ENCODE results near the gene RFC3.

DNA sequence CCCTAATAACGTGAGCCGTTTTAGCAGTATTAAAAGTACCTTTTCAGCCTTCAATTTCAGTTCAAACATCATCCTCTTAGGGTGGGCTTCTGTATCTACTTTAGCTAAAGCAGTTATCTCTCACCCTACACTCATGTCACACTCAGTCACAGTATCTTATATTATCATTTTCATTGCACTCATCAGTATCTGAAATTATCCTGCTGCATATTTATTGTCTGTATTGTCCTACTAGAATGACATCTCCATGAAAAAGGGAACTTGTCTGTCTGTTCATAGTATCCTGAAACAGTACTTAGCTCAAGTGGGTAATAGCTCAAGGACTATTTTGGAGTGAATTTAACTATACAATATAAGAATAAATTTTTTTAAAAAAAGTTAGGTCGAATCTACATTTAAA, 19.9 kb upstream of the RFC3 start:
- TF ChIP-seq POLR2AphosphoS5 (IDR thresholded peaks at IDR 0.05; ENCODE audit: low read depth, low read length) = no peak
- TF ChIP-seq, protein P1, sequence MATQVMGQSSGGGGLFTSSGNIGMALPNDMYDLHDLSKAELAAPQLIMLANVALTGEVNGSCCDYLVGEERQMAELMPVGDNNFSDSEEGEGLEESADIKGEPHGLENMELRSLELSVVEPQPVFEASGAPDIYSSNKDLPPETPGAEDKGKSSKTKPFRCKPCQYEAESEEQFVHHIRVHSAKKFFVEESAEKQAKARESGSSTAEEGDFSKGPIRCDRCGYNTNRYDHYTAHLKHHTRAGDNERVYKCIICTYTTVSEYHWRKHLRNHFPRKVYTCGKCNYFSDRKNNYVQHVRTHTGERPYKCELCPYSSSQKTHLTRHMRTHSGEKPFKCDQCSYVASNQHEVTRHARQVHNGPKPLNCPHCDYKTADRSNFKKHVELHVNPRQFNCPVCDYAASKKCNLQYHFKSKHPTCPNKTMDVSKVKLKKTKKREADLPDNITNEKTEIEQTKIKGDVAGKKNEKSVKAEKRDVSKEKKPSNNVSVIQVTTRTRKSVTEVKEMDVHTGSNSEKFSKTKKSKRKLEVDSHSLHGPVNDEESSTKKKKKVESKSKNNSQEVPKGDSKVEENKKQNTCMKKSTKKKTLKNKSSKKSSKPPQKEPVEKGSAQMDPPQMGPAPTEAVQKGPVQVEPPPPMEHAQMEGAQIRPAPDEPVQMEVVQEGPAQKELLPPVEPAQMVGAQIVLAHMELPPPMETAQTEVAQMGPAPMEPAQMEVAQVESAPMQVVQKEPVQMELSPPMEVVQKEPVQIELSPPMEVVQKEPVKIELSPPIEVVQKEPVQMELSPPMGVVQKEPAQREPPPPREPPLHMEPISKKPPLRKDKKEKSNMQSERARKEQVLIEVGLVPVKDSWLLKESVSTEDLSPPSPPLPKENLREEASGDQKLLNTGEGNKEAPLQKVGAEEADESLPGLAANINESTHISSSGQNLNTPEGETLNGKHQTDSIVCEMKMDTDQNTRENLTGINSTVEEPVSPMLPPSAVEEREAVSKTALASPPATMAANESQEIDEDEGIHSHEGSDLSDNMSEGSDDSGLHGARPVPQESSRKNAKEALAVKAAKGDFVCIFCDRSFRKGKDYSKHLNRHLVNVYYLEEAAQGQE (IDR thresholded peaks at IDR 0.05; ENCODE audit: insufficient read depth in 1 of 2, low read depth in 2 of 2, low read length in 2 of 2) = no peak
- TF ChIP-seq SIN3A (IDR thresholded peaks at IDR 0.05; ENCODE audit: borderline replicate concordance, insufficient read depth, low read length) = no peak
- no peak for TF ChIP-seq TAF1 (IDR thresholded peaks at IDR 0.05; ENCODE audit: borderline replicate concordance, insufficient read depth, low read length)
